ENCODE measurements around the gene USP5.

GRCh38 chr12:6810758-6811157, 41.2 kb upstream of the USP5 start:
- no peak for TF ChIP-seq POLR2AphosphoS5 (IDR thresholded peaks at IDR 0.05; ENCODE audit: borderline replicate concordance, low read depth, low read length)
- no peak for TF ChIP-seq EZH2 (IDR thresholded peaks at IDR 0.05)

Data from SK-N-MC (cell line).